GM21717 (cell line): ENCODE results near the gene ENC1.
A peak's percentile ranks its signal among the peaks of the same experiment; 100 is the strongest.

Experiments used
- ATAC-seq: cut with Tn5 transposase; IDR thresholded peaks from one replicate; pipeline ENCODE4 v1.9.1; 2021; ENCODE audit warnings: mild to moderate bottlenecking, moderate library complexity; ENCODE audit not compliant: unreplicated experiment

Gene ENC1

DNA sequence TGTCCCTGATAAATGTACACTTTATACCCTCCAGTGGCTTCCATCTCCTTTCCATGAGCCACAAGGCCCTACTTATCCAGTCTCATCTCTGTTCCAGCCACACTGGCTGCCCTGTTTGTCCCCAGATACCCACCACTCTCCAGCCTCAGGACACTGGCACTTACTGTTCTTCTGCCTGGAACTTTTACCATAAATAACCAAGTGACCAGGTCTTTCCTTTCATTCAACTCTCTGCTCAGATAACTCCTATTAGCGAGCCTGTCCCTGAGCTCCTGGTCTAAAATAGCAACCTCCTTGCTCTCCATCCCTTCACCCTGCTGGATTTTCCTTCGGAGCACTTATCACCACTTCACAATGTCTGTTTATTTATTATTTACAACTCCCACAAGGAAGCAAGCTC, 16.6 kb upstream of the ENC1 start:
- ATAC-seq = no peak

- ATAC-seq = no peak
These were observed 15.2 kb upstream of the ENC1 start for GRCh38 chr5:74655716-74656115.

- ATAC-seq = no peak
These were observed 14.7 kb upstream of the ENC1 start for GRCh38 chr5:74655206-74655605.

DNA sequence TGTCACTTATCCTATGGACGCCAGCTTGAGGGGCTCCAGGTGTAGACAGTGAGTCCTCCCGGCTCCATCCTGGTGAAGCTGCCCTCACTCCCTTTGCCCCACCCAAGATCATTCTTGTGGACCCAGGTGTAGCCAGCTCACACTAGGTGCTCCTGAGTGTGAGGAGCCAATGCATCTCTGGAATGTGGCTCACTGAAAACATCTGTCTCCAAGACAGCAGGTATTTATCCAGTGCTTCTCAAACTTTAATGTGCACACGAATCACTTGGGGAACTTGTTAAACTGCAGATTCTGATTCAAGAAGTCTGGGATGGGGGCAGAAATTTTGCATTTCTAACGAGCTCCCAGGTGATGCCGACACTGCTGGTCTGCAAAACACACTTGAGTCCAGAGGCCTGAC, 13.5 kb upstream of the ENC1 start:
- ATAC-seq = no peak

GRCh38 chr5:74652576-74652975, 12.0 kb upstream of the ENC1 start:
- ATAC-seq = no peak

GRCh38 chr5:74651710-74652109, 11.2 kb upstream of the ENC1 start:
- no peak for ATAC-seq

- ATAC-seq = no peak
These were observed 9.0 kb upstream of the ENC1 start for GRCh38 chr5:74649421-74649973.

- ATAC-seq = peak; percentile 64
These were observed 8.3 kb upstream of the ENC1 start for GRCh38 chr5:74648835-74649293.

GRCh38 chr5:74647096-74647495, 6.6 kb upstream of the ENC1 start:
- no peak for ATAC-seq

- no peak for ATAC-seq
These were observed 2.6 kb upstream of the ENC1 start for GRCh38 chr5:74643111-74643562.

DNA sequence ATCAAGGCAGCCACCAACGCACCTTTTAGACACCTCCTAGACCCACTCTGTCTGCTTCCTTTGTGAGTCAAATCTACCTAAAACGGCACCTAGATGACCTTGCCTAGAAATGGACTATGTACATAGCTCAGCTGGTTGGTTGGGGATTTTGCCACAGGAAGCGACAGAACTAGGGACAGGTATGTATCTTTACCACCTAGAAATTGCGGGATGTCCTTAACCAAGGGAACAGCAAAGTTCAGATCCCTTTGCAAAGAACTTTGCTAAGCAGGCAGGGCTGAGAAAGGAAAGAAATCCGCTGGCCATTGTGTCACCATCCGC, 2.0 kb upstream of the ENC1 start:
- ATAC-seq = no peak

DNA sequence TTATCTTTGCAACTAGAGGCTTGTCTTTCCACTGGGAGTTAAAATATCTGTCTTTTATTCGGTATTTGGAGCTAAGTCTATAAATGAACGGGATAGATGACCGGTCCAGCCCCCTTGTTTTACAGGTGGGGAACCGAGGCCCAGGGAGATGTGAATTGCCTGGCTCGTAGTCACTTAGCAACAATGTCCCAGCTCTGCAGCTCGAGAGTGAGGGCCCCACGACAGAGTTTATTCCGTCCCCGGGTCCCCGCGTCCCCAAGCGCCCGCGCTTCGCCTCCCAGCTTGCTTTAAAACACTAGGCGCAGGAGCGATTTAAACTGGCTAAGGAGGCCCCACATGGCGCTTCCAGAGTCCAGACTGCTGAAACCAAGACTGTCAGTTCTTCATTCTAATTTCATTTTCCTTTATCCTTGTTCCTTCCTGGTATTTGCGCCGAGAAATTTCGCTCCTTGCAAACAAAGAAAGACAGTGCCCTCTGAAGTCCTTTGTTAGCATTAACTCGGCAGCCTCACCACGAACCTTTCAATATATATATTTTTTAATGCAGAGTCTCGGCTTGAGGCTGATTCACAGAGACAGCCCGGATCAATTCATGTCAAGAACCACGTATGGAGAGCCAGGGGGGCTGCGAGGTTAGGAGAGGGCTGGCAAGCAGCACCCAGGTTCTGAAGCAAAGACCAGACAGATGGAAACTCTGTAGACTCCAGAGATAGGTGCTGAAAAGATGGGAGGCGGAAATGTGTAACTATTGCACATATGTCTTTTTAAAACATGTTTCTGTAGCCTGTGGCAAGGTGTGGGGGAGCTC, 1.4 kb upstream of the ENC1 start:
- no peak for ATAC-seq

DNA sequence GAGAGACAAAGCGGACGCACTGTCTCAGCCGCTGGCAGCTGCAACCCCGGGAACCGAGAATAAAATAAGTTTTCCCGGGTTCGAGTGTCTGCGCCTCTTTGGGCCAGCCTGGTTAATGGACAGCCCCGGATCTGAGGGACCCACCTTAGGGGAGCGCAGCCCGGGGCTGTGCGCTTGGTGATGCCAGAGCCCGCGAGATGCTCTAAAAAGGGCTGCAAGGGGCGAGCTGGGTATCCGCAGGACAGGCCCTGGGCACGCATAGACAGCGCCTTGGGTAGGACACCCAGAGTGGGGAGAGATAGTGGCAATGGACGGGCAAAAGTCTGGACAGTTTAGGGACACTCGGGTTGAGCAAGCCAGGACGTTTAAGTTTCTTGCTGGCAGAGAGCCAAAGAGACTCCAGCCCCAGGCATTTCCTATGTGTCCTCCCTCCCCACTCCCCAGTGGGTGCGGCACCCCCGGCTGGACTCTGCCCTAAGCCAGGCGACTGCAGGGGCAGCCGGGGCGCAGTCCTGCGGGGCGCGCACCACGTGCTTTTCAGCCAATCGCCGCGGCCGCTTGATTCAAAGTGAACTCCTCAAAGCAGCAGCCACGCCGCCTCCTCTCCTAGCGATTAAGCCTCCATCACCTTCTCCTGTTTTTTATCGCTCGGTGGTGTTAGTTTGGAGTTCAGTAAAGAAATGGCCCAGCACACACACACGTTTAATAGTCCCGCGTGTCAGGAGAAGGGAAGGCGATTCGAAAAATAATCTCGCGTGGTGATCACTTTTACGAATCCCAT, 616 bp upstream of the ENC1 start:
- ATAC-seq = peak; percentile 15

- ATAC-seq = peak; percentile 29
These were observed 600 bp downstream of the ENC1 start for GRCh38 chr5:74639807-74640449.

DNA sequence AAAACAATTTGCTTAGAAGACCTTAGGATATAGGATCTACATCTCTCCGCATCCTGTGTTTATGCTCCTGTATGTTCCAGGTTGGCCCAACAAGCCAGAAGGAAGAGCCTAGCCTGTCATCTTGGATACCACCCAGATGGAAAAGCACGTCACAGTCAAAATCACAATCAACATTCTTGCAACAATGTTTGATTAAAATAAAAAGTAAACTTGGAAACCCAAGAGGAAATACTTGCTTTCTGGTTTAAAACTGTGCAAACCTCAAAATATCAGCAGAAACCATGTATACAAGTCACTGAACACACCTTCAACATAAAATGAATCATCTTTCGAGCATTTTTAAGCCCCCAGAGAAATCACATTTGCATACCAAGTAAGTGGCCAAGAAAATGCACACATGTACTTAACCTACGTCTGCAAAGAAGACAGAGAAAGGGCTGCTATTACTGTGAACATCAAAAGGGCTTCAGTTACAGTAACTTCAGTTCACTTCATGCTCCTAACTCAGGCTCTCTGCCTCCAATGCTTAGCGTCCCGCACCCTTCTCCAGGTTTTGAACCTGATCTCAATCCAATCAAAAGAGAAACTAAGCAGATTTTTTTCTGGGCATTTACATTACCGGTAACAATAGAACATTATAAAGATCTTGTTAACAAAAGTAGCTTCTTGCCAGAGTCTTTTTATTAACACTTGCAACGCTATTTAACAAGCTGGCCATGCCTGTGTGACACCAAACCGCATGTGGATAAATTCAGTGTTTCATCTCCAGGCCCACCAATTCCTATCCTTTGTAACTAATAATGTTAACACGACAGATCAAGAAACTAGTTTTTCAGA, 1.3 kb downstream of the ENC1 start:
- peak; percentile 29 for ATAC-seq

DNA sequence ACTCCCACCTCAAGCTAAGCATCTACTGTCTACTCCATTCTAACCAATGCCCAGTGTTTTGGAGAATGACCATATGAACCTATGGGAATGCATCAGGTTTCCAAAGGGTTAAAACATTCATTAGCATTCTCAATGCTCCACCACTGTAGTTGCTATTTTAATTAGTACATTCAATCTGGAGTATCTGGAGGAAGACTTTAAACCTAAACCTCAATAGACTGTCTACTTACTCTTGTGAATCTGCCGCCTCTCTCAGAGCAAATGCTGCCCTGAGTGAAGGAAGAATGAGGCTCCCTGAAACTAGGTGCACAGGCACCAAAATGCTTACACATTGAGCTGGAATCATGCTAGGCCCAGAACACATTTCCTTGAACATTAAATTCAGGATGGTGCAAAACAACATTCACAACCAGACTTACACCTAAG, 2.0 kb downstream of the ENC1 start:
- ATAC-seq = no peak

DNA sequence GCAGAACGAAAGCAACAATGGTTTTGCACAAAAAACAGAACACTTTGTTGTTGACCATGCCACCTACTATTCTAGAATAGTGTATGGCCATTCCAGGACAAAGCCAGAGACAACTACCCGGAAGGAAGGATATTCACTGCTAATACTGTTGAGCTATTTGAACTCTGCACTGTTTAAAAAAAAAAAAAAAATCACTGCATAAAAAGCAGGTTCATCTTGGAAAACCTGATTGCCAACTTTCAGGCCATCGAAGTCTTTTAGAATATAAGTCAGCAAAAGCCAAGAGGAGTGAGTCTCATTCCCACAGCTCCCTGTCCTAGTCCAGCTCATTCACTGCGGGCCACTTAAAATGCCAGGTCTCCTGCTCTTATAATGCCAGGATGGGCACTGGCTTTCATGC, 4.0 kb downstream of the ENC1 start:
- no peak for ATAC-seq

- ATAC-seq = no peak
These were observed 4.4 kb downstream of the ENC1 start for GRCh38 chr5:74636149-74636548.

DNA sequence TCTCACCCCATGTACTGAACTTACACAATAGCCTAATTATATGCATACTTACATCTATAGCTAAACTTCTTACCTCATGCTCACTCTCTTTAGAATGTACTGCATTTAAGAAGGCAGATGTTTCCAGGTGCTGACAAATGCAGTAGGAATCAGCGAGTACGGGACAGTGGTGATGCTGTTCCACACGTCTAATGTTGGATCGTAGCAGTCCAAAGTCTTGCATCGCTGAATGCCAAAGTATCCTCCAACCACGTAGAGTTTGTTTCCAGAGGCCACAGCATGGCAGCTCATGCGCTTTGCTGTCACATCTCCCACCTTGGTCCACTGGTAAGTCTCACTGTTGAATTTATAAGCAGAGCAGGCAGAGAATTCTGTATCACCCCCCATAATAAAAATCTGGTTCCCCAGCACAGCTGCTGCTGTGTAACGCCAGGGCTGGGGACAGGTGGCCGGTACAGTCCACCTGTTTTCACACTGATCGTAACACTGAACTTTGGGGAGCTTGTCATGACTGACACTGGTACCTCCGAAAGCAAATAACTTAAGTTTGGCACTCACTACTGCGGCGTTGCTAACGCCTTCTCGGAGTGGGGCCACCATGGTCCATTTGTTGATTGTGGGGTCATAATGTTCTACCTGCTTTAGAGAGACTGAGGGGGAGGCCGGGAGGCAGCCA, 5.8 kb downstream of the ENC1 start:
- ATAC-seq = no peak

DNA sequence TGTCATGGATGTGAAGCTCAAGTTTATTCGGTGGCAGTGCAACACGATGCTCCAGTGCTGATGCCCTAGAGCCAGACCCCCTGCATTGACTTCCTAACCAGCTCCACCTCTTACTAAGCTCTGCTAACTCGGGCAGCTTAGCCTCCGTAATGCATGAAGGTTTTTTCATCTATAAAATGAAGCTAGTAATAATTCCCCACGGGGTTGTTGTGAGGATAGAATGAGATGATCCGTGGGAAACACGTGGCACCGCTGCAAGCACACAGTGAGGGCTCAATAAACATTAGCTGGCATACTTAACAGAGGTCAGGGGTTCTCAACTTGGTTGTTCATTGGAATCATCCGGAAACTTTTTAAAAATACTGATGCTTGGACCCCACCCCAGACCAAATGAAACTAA, 6.8 kb downstream of the ENC1 start:
- ATAC-seq = no peak
